Keratinocyte (primary cell): Measurements from ENCODE around the gene NT5E. TPM values are rescaled to one million over a fixed set of nuclear protein-coding genes. Genes with fewer than 3 reads are reported as not detected.

Experiments used
- DNase-seq: peaks from one replicate; pipeline ENCODE4 v3.0.0-alpha.2; 2011; ENCODE audit warnings: low read depth, missing footprints, low spot score
- FAIRE-seq: peaks from 2 replicates; lab custom pipeline; 2011; peaks lifted over from hg19 to GRCh38; lab: Jason Lieb, UNC
- H2AFZ ChIP-seq: 2 replicates; pipeline ENCODE4 v1.6.0; 2012; ENCODE audit warnings: low read length, control low read depth, inconsistent platforms; ENCODE audit not compliant: control insufficient read depth
- H3K27ac ChIP-seq: 2 replicates; pipeline ENCODE4 v1.5.1; 2011; ENCODE audit warnings: low read length; ENCODE audit not compliant: control insufficient read depth, insufficient read depth
- H3K27me3 ChIP-seq: 3 replicates; pipeline ENCODE4 v1.6.0; 2011; ENCODE audit warnings: low read length; ENCODE audit not compliant: control insufficient read depth, insufficient read depth; ENCODE audit errors: extremely low read depth
- H3K36me3 ChIP-seq, 2 experiments: 2 replicates in 1 of 2; 3 replicates in 1 of 2; pipeline ENCODE4 v1.5.1; 2011; ENCODE audit warnings: low read length in 2 of 2, mild to moderate bottlenecking in 1 of 2; ENCODE audit not compliant: control insufficient read depth in 2 of 2, insufficient read depth in 2 of 2; ENCODE audit errors: extremely low read depth in 1 of 2
- H3K4me1 ChIP-seq: 3 replicates; pipeline ENCODE4 v1.5.1; 2011; ENCODE audit warnings: low read length; ENCODE audit not compliant: control insufficient read depth, insufficient read depth; ENCODE audit errors: extremely low read depth
- H3K4me2 ChIP-seq: 3 replicates; pipeline ENCODE4 v1.6.0; 2011; ENCODE audit warnings: low read depth, low read length; ENCODE audit not compliant: control insufficient read depth, insufficient read depth; ENCODE audit errors: extremely low read depth
- H3K4me3 ChIP-seq, 3 experiments: fragments of 200-600 bp in 1 of 3; sonication (generic) in 1 of 3; 2 replicates in 2 of 3; 3 replicates in 1 of 3; pipeline ENCODE4 v1.5.1; 2011 to 2016; ENCODE audit warnings: low read length in 3 of 3, mild to moderate bottlenecking in 3 of 3, control low read depth in 2 of 3, inconsistent platforms in 1 of 3, low read depth in 1 of 3, mixed read lengths in 1 of 3, mixed run types in 1 of 3, moderate library complexity in 1 of 3; ENCODE audit not compliant: control insufficient read depth in 2 of 3, insufficient read depth in 2 of 3; ENCODE audit errors: extremely low read depth in 1 of 3
- H3K79me2 ChIP-seq: 2 replicates; pipeline ENCODE4 v1.6.0; 2012; ENCODE audit warnings: low read length; ENCODE audit not compliant: control insufficient read depth, insufficient read depth
- H3K9ac ChIP-seq: 3 replicates; pipeline ENCODE4 v1.6.0; 2011; ENCODE audit warnings: low read length; ENCODE audit not compliant: control insufficient read depth, insufficient read depth; ENCODE audit errors: extremely low read depth
- H3K9me1 ChIP-seq: 3 replicates; pipeline ENCODE4 v1.6.0; 2011; ENCODE audit warnings: low read length; ENCODE audit not compliant: control insufficient read depth, insufficient read depth; ENCODE audit errors: extremely low read depth
- H3K9me3 ChIP-seq: 2 replicates; pipeline ENCODE4 v1.5.1; 2012; ENCODE audit warnings: low read depth, low read length; ENCODE audit not compliant: control insufficient read depth
- H4K20me1 ChIP-seq: 3 replicates; pipeline ENCODE4 v1.6.0; 2011; ENCODE audit warnings: low read length; ENCODE audit not compliant: control insufficient read depth, insufficient read depth; ENCODE audit errors: extremely low read depth
- CTCF ChIP-seq, 3 experiments: IDR thresholded peaks in 1 of 3; conservative IDR thresholded peaks in 1 of 3; optimal IDR thresholded peaks in 1 of 3; 2 replicates in 2 of 3; 3 replicates in 1 of 3; pipeline versions ENCODE3 to v1.5.1; 2011; ENCODE audit warnings: low read length in 3 of 3, mild to moderate bottlenecking in 3 of 3, moderate library complexity in 2 of 3, control low read depth in 1 of 3, inconsistent platforms in 1 of 3; ENCODE audit not compliant: insufficient read depth in 2 of 3; ENCODE audit errors: extremely low read depth in 1 of 3
- EZH2 ChIP-seq: IDR thresholded peaks from one replicate; pipeline ENCODE4 v1.6.1; 2012; ENCODE audit warnings: inconsistent platforms, mild to moderate bottlenecking, low read length, moderate library complexity
- dilution Hi-C: fragments of 300-500 bp; cut with MboI; formaldehyde crosslinking; loops from one replicate; pipeline ENCODE4 v1.7.0; 2020; ENCODE audit warnings: low sequenced_read_pairs; ENCODE audit not compliant: extremely low pct_ligation_motif_present
- polyA plus RNA-seq, 5 experiments: library from polyadenylated mRNA; depleted of rRNA in 3 of 5; stranded (reverse) in 3 of 5; stranded (forward) in 1 of 5; unstranded in 1 of 5; fragments of >200 nt; gene quantifications; 1 replicate in 1 of 5; 2 replicates in 3 of 5; 3 replicates in 1 of 5; pipeline versions ENCODE4 v1.2.1 to v1.2.3, GENCODE V29; 2011 to 2012; ENCODE audit warnings: missing spikeins in 2 of 5, low read depth in 1 of 5, low replicate concordance in 1 of 5

Gene NT5E
- polyA plus RNA-seq, 1 donor (not counting 4 experiments of a cell fraction or from before 2014, with no cell fraction given), result 268 TPM

- no peaks in the 10 kb centered on the region for H3K79me2 ChIP-seq
- H3K4me1 ChIP-seq, result peaks cover 51% of the 10 kb centered on the region
- no peak overlapping the region for H3K4me3 ChIP-seq
- H3K36me3 ChIP-seq, result no peaks in the 10 kb centered on the region
- no peaks in the 10 kb centered on the region for H3K9me3 ChIP-seq
- no peaks in the 10 kb centered on the region for H3K27me3 ChIP-seq
- no peaks in the 10 kb centered on the region for H4K20me1 ChIP-seq
- TF ChIP-seq CTCF (optimal IDR thresholded peaks at IDR 0.05 in 1 of 3, IDR thresholded peaks at IDR 0.05 in 1 of 3, conservative IDR thresholded peaks at IDR 0.05 in 1 of 3; ENCODE audit: extremely low read depth in 1 of 3, insufficient read depth in 2 of 3, low read length in 3 of 3) (no peak), EZH2 (no peak)
- H3K4me2 ChIP-seq, result peak overlapping the region; percentile 22
- DNase-seq (no peak), FAIRE-seq (no peak)
- H3K9ac ChIP-seq, result no peak overlapping the region
- H3K9me1 ChIP-seq, result no peaks in the 10 kb centered on the region
- dilution Hi-C loops, result no loop called here
- H3K27ac ChIP-seq, result peak overlapping the region; percentile 88
- peak overlapping the region; percentile 62 for H2AFZ ChIP-seq
Observed at GRCh38 chr6:85401186-85402021, 48.5 kb upstream of the NT5E start.

GRCh38 chr6:85402071-85402470 is 47.8 kb upstream of the NT5E start:
- dilution Hi-C loops, result no loop called here
- Histone ChIP-seq H4K20me1 (no peaks in the 10 kb centered on the region), H2AFZ (peak overlapping the region; percentile 62), H3K36me3 (no peaks in the 10 kb centered on the region), H3K27me3 (no peaks in the 10 kb centered on the region), H3K4me3 (no peak overlapping the region), H3K4me1 (peaks cover 57% of the 10 kb centered on the region), H3K9me3 (no peaks in the 10 kb centered on the region), H3K9ac (peak overlapping the region; percentile 19), H3K9me1 (no peaks in the 10 kb centered on the region), H3K79me2 (no peaks in the 10 kb centered on the region), H3K4me2 (peak overlapping the region; percentile 22), H3K27ac (peak overlapping the region; percentile 88)
- no peak for TF ChIP-seq EZH2
- no peak for TF ChIP-seq CTCF (optimal IDR thresholded peaks at IDR 0.05 in 1 of 3, IDR thresholded peaks at IDR 0.05 in 1 of 3, conservative IDR thresholded peaks at IDR 0.05 in 1 of 3; ENCODE audit: extremely low read depth in 1 of 3, insufficient read depth in 2 of 3, low read length in 3 of 3)
- no peak for DNase-seq
- no peak for FAIRE-seq
